Inferior parietal cortex (tissue), 1 donor: ENCODE results near the gene CACNG7.
A peak's percentile ranks its signal among the peaks of the same experiment; 100 is the strongest.
"Not testable (repeated sequence)": the region's sequence is repeated elsewhere in the genome, so short reads cannot be mapped to it uniquely, and the experiment has no call there.

Experiments used
- DNase-seq: peaks from one replicate; pipeline ENCODE4 v3.0.0-alpha.2; 2016; ENCODE audit errors: extremely low spot score

Gene CACNG7

GRCh38 chr19:53908935-53909415 is at the start of gene CACNG7:
Gene CACNG7 (plus strand): TSS chr19:53909278. CDS start chr19:53912832, 3,554 bp downstream.
- peak; percentile 13 for DNase-seq

- DNase-seq: peak; percentile 70
Measured at GRCh38 chr19:53864308-53864836, 44.7 kb upstream of the CACNG7 start.

DNA sequence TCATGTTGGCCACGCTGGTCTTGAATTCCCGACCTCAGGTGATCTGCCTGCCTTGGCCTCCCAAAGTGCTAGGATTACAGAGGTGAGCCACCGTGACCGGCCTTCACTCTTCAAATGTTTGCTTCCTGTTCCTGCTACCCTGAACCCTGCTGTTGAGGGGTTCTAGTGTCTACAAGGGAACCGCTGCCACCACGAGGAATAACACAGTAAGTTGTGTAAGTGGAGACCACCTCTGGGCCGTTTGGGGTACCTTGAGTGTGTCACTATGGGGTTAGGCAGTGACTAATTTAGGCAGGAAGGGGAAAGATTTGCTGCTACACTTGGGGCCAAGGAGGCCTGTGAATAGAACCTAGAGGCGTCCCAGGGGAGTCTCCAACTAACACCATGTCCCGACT is 43.6 kb upstream of the CACNG7 start:
- no peak for DNase-seq

DNA sequence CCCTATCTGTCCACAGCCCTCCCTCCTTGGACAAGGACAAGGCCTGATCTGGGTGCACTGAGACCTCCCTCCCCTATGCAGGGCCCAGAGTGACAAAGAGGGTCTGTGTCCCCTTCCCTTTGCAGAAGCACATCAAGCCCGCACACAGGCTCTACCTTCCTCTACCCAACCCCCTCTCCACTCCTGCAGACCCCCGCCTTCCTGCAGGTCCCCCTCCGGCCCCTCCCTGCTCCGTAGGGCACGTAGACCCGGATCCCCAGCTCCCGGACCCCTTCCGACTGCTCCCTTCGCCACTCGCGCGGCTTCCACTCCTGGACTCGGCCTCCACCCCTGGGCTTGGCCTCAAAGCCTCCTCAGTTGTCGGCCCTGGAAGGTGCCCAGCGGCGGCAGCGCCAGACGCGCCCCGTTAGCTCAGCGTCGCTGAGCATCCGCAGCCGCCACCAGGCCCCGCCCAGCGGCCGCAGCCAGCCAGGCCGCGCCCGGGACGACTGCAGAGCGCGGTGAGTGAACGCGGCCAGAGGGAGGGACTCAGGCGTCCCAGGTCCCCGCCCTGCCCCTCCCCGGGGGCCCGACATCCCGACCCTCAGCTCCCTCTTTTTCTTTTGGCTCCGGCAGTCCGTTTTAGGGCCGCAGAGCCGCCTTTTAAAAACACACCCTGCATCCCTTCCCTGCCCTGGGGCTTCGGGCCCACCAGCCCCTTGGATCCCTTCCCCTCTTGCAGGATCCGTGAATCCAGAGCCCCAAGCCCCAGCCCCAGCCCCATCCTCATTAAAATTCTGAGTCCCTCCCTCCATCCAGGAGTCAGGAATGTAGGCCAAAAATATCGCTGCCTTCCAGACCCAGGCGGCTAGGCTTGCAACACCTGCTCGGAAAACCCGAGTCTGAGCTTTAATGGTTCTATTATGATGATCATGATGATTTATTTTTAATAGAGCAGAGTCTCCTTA is 42.9 kb upstream of the CACNG7 start:
- peak; percentile 69 for DNase-seq

DNA sequence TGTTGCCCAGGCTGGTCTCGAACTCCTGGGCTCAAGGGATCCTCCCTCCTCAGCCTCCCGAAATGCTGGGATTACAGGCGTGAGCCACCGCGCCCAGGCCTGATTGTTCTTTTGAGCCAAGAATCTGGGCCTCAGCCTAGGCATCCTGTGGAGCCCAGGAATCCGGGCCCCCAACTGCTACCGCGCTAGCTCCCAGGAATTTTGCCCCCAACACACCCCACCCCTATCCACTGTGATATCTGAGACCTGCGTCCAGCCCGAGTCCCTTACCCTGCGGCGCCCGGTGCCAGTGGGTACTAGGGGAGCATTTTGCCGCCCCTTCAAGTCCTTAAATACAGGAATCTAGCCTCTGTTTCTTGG is 42.2 kb upstream of the CACNG7 start:
- DNase-seq: no peak

GRCh38 chr19:53867225-53868090 is 41.6 kb upstream of the CACNG7 start, which contains the start of gene MYADM:
Gene MYADM (plus strand): TSS chr19:53867883. CDS start chr19:53873530, 5,647 bp downstream.
- peak; percentile 96 for DNase-seq

DNA sequence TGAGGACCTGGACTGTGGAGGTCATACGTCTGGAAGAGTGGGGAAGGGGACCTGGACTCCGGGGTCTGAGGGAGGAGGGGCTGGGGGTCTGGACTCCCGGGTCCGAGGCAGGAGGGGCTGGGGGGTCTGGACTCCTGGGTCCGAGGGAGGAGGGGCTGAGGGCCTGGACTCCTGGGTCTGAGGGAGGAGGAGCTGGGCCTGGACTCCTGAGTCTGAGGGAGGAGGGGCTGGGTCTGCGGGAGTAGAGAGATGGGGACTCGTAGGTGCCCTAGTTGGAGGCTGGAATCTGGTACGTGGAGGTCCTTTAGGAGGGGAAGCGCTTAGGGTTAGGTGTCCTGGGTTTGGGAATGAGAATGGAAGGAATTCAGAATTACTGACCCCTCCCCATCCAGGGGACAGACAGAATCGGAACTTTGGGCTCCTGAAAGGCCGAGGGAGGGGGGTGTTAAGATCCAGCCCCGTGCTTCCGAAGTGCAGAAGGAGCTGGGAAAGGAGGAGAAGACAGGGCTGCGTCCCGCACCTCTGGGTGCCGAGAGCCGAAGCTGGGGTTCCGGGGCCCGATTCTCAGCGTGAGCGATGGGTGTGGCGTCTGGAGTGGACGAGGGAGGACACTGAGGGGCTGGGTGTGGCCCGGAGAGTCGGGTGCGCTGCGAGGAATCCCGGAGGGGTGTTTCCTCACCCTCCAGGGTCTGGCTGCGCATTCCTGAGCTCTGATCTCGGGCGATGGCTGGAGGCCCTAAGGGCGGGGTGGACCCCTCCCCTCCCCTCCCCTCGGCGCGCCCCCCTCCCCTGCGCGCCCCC is 40.8 kb upstream of the CACNG7 start:
- no peak for DNase-seq

DNA sequence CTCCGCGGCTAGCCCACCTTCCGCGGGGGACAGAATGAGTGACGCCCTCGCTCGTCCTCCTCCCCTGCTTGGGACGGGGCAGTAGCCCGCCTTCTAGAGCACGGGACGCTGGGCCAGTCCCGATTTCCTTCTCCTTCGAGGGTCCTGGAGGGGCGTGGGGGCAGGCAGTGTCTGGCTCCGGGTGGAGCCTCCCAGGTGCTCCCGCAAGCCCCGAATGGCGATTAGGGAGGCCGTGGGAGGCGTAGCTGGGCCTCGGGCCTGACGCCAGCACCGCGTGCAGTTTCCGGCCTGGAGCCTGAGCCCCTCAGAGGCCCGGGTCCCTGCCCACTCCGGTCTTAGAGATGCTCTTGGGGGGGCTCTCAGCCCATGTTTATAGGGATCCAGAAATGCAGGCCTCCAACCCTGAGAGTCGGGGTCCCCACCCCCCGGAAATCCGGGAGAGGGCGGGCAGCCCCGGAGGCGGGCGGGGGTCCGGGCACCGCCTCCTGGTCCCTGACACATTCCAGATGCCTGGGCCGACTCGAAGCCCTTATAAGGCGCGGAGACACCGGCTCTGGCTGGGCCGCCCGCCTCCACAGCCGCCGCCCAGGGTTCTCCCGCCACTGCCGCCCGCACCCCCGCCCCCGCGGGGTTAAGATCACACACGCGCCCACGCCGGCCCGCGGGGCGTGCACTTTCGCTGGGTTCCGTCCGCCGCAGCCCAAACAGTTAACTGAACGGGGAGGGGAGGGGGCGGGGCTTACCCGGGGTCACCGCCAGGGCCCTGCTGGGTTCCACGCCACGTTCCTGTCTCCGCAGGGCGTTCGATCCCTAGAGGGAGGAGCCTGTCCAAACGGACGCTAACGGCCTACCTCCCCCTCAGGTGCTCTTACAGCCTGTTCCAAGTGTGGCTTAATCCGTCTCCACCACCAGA is 39.9 kb upstream of the CACNG7 start:
- DNase-seq: no peak

GRCh38 chr19:53869805-53870484 is 39.1 kb upstream of the CACNG7 start:
- not testable (repeated sequence) for DNase-seq

DNA sequence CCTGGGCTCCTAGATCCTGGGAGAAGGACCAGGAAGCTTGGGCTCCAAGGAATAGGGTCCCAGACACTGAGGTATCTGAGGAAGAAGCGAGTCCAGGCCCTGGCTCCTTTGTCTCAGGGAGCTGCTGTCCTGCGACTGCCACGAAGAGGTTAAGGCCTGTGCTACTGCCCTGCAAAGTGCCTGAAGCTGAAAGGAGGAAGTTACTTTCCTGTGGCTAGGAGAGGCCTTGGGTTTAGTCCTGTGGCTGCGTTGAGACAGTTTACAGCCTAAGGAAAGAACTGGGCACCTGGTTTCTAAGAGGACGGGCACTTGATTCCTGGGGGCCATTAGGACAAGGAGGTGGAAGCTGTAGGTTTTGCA is 38.6 kb upstream of the CACNG7 start:
- DNase-seq: no peak

DNA sequence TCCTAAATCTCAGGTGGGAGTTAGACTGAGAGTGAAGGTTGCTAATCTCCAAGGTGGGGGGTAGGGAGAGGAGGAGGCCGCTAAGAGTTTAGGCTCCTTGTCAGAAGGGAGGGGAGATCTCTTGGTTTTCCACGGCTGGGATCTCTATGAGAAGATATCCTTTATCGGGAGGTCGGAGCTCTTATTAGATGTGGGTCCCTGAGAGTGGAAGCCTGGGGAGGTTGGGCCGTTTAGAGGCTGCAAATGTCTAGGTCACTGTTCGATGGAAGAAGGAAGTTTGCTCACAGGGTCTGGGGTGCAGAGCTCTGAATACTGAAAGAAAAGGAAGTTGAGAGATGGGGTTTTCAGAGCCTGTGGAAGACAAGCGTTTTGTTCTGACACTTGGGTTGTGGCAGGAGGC is 37.6 kb upstream of the CACNG7 start:
- DNase-seq: no peak

GRCh38 chr19:53872762-53873161 is 36.3 kb upstream of the CACNG7 start:
- no peak for DNase-seq

DNA sequence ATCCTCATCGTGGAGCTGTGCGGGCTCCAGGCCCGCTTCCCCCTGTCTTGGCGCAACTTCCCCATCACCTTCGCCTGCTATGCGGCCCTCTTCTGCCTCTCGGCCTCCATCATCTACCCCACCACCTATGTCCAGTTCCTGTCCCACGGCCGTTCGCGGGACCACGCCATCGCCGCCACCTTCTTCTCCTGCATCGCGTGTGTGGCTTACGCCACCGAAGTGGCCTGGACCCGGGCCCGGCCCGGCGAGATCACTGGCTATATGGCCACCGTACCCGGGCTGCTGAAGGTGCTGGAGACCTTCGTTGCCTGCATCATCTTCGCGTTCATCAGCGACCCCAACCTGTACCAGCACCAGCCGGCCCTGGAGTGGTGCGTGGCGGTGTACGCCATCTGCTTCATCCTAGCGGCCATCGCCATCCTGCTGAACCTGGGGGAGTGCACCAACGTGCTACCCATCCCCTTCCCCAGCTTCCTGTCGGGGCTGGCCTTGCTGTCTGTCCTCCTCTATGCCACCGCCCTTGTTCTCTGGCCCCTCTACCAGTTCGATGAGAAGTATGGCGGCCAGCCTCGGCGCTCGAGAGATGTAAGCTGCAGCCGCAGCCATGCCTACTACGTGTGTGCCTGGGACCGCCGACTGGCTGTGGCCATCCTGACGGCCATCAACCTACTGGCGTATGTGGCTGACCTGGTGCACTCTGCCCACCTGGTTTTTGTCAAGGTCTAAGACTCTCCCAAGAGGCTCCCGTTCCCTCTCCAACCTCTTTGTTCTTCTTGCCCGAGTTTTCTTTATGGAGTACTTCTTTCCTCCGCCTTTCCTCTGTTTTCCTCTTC is 35.1 kb upstream of the CACNG7 start:
- DNase-seq: no peak

- DNase-seq: no peak
Measured at GRCh38 chr19:53874606-53874990, 34.5 kb upstream of the CACNG7 start.

GRCh38 chr19:53875602-53876325 is 33.3 kb upstream of the CACNG7 start:
- no peak for DNase-seq

DNA sequence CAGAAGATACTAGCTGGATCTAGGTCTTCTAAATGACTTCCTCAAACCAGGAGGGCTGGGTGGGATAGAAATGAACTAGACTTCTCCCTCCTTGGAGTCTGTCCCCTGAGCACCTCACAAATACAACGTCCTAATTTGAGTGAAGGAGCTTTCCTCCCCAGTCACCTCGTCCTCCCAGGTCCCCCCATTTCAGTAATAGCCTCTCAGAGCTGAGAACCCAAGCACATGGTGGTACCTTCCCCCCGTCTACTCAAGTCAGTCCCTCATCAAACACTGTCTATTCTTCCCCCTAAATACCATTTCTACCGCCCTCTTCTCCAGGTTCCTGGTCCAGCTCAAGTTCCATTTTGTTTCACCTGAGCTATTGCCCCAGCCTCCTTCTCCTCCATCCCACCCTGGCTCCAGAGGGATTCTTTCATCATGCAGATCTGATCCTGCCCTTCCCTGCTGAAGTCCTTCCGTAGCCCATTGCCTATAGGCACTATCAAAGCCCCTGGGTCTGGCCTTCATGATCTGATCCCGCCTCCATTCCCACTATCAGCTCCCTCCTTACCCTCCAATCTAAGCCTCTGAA is 32.3 kb upstream of the CACNG7 start:
- DNase-seq: no peak

- DNase-seq: no peak
Measured at GRCh38 chr19:53877361-53877766, 31.7 kb upstream of the CACNG7 start.

GRCh38 chr19:53878776-53879139 is 30.3 kb upstream of the CACNG7 start:
- no peak for DNase-seq
